GM23338 (cell line): ENCODE measurements around the gene ISLR2.

ENCODE experiments used
- CREB1 ChIP-seq: fragments of 250-450 bp; sonication (Bioruptor Pico); IDR thresholded peaks from 2 replicates; pipeline ENCODE4 v1.5.0; 2020; ENCODE audit warnings: low read depth, mild to moderate bottlenecking, moderate library complexity
- EZH2 ChIP-seq: fragments of 200-600 bp; sonication (generic); IDR thresholded peaks from one replicate; pipeline ENCODE4 v1.8.0; 2017; ENCODE audit warnings: antibody characterized with exemption, mild to moderate bottlenecking, low read depth; ENCODE audit not compliant: unreplicated experiment
- REST ChIP-seq: IDR thresholded peaks from one replicate; pipeline ENCODE4 v1.6.1; 2018; ENCODE audit warnings: antibody characterized with exemption; ENCODE audit not compliant: unreplicated experiment
- ZNF114 ChIP-seq: fragments of 250-450 bp; sonication (Bioruptor Pico); IDR thresholded peaks from 2 replicates; pipeline ENCODE4 v1.5.0; 2020; ENCODE audit warnings: mild to moderate bottlenecking, moderate library complexity

DNA sequence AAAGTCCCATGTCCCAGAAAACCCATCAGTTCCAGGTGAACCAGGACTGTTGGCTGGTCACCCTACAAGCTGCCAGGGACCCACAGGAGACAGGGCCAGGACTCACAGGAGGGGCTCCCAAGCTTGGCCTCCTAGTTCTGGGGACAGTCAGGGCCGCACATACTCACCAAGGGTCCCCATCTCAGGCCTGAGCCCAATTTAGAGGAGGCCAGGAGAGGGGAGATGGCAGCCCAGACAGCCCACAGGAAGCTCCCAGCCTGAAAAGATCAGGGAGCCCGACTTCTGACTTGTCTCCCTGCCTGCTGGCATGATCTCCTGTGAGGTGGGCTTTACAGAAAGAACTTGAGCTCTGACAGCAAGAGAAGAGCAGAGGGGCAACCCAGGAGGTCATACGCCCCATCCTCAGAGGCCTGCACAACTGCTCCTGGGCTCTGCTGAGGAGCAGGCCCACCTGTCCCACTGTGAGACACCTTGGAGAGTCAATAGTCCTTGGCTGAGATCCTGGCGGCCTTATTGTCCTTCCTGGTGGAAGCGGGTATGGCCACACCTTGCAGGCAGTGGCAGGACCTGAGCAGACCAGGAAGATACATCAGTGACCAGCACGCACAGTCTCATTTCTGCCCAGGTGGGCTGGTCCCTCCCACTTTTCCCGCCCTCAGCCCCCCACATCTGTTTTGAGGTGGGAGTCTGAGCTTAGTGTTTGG, 40.6 kb downstream of the ISLR2 start:
- TF ChIP-seq ZNF114 (CRISPR knock-in tag) (no peak), EZH2 (no peak), CREB1 (CRISPR knock-in tag) (no peak), REST (no peak)
